Measurements from ENCODE around the gene CBX7.

GRCh38 chr22:39114112-39114511 lies 38.4 kb downstream of the CBX7 start:
- TF ChIP-seq CTCF (conservative IDR thresholded peaks at IDR 0.05; ENCODE audit: low read depth, low read length) (no peak), POLR2A (IDR thresholded peaks at IDR 0.05; ENCODE audit: low read depth, low read length) (no peak), USF2 (IDR thresholded peaks at IDR 0.05; ENCODE audit: low read depth, low read length) (no peak), ELK1 (IDR thresholded peaks at IDR 0.05; ENCODE audit: borderline replicate concordance, low read depth, low read length) (no peak), RCOR1 (IDR thresholded peaks at IDR 0.05; ENCODE audit: insufficient replicate concordance, low read length) (no peak), SMC3 (IDR thresholded peaks at IDR 0.05; ENCODE audit: low read depth, low read length) (no peak), FOS (IDR thresholded peaks at IDR 0.05; ENCODE audit: low read depth, low read length) (no peak), MAFK (IDR thresholded peaks at IDR 0.05; ENCODE audit: low read depth, low read length) (no peak), RFX5 (IDR thresholded peaks at IDR 0.05; ENCODE audit: low read depth, low read length) (no peak), BHLHE40 (IDR thresholded peaks at IDR 0.05; ENCODE audit: low read depth, low read length) (no peak), RAD21 (IDR thresholded peaks at IDR 0.05; ENCODE audit: low read length) (no peak)

All from IMR-90 (cell line).